ENCODE results near the gene TTC9.

DNA sequence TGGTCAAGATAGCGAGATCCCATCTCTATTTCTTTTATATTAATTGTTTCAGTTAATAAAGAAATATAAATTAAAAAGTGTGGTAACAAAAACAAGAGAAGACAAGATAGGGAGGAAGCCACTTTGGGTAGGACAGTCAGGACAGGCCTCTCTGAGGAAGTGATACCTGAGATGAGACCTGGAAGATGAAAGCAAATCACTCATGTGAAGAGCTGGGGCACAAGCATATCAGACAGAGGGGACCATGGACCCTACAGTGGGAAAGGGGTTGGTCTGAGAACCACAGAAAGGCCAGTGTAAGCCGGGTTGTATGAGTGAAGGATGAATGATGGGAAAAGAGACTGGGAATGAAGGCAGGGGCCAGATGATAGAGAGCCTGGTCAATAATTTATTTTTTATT is 39.5 kb upstream of the TTC9 start:
- TF ChIP-seq, protein P1, sequence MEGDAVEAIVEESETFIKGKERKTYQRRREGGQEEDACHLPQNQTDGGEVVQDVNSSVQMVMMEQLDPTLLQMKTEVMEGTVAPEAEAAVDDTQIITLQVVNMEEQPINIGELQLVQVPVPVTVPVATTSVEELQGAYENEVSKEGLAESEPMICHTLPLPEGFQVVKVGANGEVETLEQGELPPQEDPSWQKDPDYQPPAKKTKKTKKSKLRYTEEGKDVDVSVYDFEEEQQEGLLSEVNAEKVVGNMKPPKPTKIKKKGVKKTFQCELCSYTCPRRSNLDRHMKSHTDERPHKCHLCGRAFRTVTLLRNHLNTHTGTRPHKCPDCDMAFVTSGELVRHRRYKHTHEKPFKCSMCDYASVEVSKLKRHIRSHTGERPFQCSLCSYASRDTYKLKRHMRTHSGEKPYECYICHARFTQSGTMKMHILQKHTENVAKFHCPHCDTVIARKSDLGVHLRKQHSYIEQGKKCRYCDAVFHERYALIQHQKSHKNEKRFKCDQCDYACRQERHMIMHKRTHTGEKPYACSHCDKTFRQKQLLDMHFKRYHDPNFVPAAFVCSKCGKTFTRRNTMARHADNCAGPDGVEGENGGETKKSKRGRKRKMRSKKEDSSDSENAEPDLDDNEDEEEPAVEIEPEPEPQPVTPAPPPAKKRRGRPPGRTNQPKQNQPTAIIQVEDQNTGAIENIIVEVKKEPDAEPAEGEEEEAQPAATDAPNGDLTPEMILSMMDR (IDR thresholded peaks at IDR 0.05), result no peak
- no peak for TF ChIP-seq POLR2A (IDR thresholded peaks at IDR 0.05)

All from esophagus squamous epithelium (tissue), 4 donors.